HG03039 (cell line): ENCODE results near the gene RHBDD2.

Experiments
- ATAC-seq: cut with Tn5 transposase; IDR thresholded peaks from one replicate; pipeline ENCODE4 v1.9.1; 2021; ENCODE audit warnings: mild to moderate bottlenecking, moderate library complexity; ENCODE audit not compliant: unreplicated experiment

Gene RHBDD2

DNA sequence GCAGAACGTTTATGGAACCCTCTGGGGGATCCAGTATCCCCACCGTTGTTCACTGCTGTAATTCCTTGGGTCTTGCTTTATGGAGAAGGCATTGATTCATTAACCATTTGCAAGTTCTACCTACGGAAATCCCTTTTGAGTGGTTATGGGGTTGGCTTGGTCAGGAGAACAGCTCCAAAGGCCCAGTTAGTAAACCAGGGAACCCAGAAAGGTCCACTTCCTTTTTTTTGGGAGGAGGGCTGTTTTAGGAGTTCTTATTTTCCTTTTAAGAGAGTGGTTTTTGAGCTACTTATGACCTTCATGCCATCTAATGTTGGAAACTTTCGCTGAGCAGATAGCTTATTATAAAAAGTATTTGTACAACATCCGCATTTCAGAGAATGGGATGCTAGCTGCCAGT, 37.4 kb downstream of the RHBDD2 start:
- ATAC-seq, result no peak

DNA sequence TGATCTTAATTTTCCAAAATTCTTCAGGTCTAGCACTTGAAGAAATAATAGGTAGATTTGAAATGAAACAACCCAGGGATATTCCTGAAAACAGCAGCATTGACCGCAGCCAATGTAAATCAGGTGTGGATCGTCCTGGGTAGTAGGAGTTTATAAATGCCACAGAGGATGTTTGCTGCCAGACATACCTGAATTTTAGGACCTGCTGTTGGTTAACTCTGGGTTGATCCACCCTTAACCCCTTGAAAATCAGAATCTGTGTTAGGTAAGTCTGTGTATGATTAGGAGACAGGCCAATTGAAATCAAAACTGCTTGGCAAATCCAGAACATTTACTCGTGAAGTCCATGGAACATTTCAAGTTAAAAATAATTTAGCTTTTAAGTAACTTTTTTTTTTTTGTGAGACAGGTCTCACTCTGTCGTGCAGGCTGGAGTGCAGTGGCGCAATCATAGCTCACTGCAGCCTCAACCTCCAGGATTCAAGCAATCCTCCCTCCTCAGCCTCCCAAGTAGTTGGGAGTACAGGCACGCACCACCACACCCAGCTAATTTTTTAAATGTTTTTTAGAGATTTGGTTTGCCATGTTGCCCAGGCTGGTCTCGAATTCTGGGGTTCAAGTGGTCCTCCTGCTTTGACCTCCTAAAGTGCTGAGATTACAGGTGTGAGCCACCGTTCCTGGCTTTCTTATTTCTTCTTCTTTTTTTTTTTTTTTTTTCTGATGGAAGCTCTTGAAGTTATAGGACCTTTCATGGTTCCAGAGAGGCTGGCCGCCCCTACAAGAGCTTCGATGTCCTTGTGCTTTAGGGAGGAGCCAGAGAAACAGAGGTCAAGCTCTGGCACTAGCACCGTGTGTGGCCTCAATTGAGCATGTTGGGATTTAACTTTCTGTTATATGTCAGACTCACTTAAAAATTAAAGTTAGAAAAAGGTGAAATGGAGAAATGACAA, 38.1 kb downstream of the RHBDD2 start:
- no peak for ATAC-seq

DNA sequence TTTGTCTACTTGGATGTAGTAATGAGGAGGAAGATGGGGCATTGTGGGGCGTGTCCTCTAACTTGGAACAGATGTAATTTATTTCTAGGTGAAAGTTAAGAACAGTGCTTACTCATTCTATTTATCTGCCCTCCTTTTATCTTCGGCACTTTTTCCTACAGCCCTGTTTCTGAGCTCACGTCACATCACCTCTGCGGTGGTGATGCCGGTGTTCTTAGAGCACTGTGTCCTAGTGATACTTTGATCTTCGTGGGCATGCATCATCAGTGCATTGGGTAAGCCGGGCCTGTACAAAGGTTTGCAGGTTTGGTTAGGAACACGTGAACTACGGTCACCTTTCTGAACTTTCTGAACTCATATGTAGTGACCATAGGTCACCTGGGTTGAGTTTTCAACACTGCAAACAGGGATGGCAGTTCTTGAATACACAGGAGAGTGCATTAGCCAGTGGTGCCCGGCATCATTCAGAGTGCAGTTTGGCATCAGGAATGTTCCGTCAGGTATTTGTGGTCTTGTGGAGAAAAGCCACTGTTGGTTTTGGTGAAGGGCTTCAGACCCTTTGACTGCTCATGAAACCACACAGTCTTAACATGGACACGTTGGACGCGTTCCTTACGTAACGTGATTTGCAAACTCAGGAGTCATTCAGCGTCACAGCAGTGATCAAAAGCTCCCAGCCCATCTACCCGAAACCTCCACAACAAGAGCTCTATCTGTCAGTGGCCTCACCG, 41.8 kb downstream of the RHBDD2 start:
- no peak for ATAC-seq

DNA sequence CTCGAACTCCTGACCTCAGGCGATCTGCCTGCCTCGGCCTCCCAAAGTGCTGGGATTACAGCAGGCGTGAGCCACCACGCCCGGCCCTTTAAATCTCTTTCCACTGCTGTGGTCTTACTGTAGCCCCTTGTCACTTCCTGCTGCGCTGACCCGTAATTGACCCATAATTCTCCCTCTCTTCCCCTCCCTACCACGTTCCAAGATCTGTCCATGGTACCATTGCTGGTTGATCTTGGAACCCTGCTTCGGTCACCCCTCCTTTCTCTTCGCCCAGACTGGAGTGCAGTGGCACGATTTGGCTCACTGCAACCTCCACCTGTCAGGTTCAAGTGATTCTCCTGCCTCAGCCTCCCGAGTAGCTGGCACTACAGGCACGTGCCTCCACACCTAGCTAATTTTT, 42.6 kb downstream of the RHBDD2 start:
- ATAC-seq, result no peak

DNA sequence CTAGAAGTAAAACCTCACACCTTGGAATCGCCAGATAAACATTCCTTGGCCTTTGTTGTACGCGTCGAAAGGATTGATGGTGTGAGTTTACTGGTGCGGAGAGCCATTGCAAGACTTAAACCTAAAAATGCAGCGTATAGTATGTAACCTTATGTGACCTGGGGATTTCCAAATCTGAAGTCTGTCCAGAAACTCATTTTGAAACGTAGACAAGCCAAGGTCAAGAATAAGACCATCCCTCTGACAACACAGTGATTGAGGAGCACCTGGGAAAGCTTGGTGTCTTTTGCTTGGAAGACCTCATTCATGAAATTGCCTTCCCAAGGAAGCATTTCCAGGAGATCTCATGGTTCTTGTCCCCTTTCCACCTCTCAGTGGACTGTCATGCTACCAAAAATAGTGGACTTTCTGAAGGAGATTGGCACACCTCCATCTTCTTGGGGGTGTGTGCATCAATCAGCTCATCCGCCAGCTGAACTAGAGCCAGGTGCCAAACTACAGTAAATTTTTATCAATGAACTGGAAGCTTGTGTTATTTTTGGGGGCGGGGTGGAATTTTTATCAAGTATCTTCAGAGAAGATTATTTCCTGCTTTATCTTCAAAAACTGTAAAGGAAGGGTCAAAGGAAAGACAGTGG, 44.3 kb downstream of the RHBDD2 start:
- ATAC-seq, result no peak

DNA sequence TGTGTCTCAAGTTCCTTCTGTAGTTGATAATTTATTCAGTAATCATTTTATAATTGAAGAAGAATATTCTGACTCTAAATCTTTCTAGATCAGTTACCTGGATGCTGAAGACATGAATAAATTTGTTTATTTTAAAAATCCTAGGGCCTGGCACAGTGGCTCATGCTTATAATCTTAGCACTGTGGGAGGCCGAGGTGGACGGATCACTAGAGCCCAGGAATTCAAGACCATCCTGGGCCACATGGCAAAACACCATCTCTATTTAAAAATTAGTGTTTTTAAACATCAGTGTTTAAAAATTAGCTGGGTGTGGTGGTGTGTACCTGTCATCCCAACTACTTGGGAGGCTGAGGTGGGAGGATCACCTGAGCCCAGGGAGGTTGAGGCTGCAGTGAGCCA, 45.4 kb downstream of the RHBDD2 start:
- no peak for ATAC-seq

DNA sequence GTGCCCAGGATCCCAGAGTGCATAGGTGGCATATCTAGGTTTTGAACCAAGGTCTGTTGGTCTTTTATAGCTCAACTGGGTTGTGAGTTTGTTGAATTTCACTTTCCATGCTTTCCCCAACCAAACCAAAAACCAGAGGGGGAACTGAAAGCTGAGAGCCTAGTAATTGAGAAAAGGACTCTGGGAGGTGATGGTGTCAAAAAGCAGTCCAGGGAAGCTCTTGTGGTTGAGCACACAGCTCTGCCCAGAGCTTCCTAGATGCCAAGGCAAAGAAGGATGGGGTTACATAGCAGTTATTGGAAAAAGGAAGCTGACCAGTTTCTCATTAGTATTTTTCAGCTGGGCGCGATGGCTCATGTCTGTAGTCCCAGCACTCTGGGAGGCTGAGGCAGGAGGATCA, 46.1 kb downstream of the RHBDD2 start:
- no peak for ATAC-seq

DNA sequence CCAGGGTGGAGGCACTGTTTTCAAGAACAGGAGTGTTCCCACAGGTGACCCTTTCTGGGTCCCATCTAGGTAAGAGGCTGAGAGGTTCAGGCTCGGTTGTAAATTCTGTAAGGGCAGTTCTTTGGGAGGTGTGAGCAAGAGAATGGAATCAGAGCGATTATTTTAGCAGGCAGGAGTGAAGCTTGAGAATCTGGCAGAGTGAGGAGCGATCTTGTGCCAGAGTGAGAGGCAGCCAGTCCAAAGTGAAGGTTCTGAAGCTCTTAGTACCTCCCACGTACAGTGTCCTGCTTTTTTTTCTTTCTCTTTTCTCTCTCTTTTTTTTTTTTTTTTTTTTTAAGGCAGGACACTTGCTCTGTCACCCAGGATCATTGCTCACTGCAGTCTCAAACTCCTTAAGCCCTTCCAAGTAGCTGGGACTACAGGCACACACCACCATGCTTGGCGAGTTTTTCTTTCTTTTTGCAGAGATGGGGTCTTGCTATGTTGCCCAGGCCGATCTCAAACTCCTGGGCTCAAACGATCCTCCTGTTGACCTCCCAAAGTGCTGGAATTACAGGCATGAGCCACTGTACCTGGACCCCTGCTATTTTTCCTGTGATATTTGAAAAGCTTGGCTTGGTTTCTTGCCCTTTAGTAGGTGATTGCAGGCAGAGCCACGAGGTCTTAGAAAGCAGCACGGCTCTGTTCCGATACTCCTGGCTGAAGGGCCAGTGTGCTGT, 47.0 kb downstream of the RHBDD2 start:
- no peak for ATAC-seq

DNA sequence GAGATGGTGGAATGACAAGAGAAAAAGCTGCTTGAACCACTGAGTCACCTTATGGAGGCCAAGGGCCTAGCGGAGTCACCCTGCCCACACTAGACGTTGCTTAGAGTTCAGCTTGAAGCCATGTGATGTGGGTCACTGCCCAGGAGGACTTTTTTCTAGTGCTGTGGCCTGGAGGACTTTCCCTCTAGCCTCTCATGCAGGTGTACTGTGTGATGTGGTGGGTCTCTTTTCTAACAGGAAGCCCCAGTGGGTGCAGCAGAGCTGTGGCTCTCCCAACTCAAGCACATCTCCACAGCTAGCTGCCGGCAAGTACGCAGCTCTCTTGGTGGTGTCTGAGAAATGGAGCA, 49.7 kb downstream of the RHBDD2 start:
- no peak for ATAC-seq

DNA sequence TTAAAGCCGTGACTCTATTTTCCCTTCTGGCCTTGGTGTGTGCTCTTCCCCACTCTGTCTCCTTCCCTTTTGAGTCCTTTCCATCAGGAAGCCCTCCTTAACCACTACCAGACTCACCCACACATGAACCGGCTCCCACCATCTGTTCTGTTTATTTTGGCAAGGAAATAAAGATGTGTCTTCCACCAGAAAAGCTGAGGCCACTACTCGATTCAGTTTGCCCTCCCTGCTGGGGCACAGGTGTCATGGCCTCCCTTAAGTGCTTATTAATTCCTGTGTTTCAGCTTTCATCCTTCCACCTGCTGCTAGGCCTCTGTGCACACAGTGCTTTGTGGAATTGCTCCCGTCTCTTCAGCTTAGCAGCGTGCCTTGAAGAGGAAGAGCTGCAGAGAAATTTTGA, 52.8 kb downstream of the RHBDD2 start:
- ATAC-seq, result no peak

DNA sequence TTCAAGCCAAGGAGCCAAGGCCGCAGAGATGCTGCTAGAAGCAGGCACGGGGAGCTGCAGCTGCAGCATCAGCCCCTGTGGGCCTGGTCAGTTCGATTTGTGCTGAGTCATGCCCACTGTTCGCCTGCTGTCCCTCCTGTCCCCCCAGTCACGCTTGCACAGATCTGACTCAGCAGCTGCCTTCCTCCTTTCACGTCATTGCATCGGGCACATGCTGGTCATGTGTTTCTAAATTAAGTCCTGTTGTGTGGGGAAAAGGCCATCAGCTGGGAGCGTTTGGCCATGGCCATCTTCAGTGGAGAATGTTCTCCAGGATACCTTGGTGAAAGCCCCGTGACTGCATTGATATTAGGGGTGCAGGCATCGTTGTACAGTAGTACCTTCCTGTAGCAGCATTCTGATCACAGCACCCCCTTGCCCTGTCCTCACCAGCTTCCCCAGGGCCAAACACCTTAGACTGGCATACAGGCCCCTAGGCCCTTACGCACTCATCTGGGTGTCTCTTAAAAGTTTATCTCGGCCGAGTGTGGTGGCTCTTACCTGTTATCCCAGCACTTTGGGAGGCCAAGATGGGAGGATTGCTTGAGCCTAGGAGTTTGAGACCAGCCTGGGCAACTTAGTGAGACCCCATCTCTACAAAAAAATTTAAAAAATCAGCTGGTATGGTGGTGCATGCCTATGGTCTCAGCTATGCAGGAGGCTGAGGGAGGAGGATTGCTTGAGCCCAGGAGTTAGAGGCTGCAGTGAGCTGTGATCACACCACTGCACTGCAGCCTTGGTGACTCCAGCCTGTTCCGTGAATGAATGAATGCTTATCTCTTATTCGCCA, 59.3 kb downstream of the RHBDD2 start:
- ATAC-seq, result no peak
